ENCODE results near the gene PRCD.

The PRCD gene

GRCh38 chr17:76585649-76586593 is 46.1 kb downstream of the PRCD start, which contains the start of gene ST6GALNAC2:
TSS of gene ST6GALNAC2 (minus strand) at chr17:76585860. CDS start at chr17:76585808, 52 bp downstream.
- TF ChIP-seq ZFX (IDR thresholded peaks at IDR 0.05; ENCODE audit: borderline replicate concordance) (no peak), CTCF (IDR thresholded peaks at IDR 0.05) (peak; percentile 52; the same call in 1 of the 2 replicates)
- peak within 1 kb of the TSS; percentile 29 for H3K27ac ChIP-seq

- no peak overlapping the region for H3K27ac ChIP-seq
- TF ChIP-seq CTCF (IDR thresholded peaks at IDR 0.05), result no peak
- TF ChIP-seq ZFX (IDR thresholded peaks at IDR 0.05; ENCODE audit: borderline replicate concordance), result no peak
Observed at GRCh38 chr17:76586741-76587487, 47.1 kb downstream of the PRCD start.

- no peak for TF ChIP-seq CTCF (IDR thresholded peaks at IDR 0.05)
- no peak for TF ChIP-seq ZFX (IDR thresholded peaks at IDR 0.05; ENCODE audit: borderline replicate concordance)
- no peak overlapping the region for H3K27ac ChIP-seq
Observed at GRCh38 chr17:76588182-76588581, 48.3 kb downstream of the PRCD start.

GRCh38 chr17:76593384-76593826 is 53.6 kb downstream of the PRCD start:
- TF ChIP-seq ZFX (IDR thresholded peaks at IDR 0.05; ENCODE audit: borderline replicate concordance) (no peak), CTCF (IDR thresholded peaks at IDR 0.05) (no peak)
- H3K27ac ChIP-seq, result no peak overlapping the region

GRCh38 chr17:76593959-76594358 is 54.1 kb downstream of the PRCD start:
- no peak overlapping the region for H3K27ac ChIP-seq
- no peak for TF ChIP-seq CTCF (IDR thresholded peaks at IDR 0.05)

- TF ChIP-seq ZFX (IDR thresholded peaks at IDR 0.05; ENCODE audit: borderline replicate concordance) (no peak), CTCF (IDR thresholded peaks at IDR 0.05) (no peak)
- H3K27ac ChIP-seq, result no peak overlapping the region
Observed at GRCh38 chr17:76594690-76595089, 54.8 kb downstream of the PRCD start.

Data from 22Rv1 (cell line).